ENCODE results near the gene STAT2. TPM values are rescaled to one million over a fixed set of nuclear protein-coding genes. Genes with fewer than 3 reads are reported as not detected.
"Not testable (repeated sequence)": the region's sequence is repeated elsewhere in the genome, so short reads cannot be mapped to it uniquely, and the experiment has no call there.

The STAT2 gene
- 7.3 TPM for polyA plus RNA-seq (2012; ENCODE audit: insufficient read depth, insufficient read length, low read depth)

DNA sequence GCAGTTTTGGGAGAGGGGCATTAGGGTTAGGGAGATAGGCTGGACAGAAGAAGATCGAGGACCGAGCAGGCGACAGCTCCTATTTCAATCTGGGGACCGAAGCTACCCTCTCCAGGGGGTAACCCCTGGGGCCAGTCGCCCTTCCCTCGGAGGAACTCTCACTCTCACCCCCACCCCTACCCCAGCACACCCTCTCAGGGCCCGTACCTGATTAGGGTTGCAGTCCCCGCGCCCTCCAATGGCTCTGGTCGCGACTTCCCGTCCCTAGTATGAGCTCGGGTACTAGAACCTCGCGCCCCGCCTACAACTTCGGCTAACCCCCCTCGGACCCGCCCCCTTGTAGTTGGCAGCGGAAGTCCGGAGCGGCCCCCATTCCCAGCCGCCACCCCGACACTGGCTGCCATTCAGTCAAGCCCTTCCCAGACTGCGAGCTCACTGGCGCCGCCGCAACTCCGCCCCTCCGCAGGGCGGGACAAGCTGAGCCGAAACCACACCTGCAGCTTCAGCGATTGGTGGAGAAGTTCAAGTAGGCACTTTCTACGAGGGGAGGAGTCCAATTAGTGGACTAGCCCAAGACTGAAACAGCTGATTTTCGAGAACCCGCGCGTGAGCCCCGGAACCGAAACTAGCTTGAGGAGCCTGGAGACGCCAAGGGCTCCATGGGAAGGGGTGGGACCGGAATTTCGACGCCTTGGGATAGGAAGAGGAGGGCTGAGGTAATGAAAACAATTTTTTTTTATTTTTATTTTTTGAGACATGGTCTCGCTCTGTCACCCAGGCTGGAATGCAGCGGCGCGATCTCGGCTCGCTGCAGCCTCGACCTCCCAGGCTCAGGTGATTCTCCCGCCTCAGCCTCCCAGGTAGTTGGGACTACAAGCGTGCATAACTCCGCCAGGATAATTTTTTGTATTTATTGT lies at the start of gene STAT2:
Gene STAT2 (minus strand): TSS at position 257 of the 917 bp plus-strand sequence. CDS start 3,536 bp downstream, outside the sequence.
- Histone ChIP-seq H3K36me3 (no peaks in the 10 kb centered on the region), H3K4me1 (no peaks in the 10 kb centered on the region), H3K27me3 (no peaks in the 10 kb centered on the region), H3K9me3 (no peaks in the 10 kb centered on the region), H3K4me3 (ENCODE audit: low read depth, low read length) (peak within 1 kb of the TSS; percentile 86)
- TF ChIP-seq, protein P1, sequence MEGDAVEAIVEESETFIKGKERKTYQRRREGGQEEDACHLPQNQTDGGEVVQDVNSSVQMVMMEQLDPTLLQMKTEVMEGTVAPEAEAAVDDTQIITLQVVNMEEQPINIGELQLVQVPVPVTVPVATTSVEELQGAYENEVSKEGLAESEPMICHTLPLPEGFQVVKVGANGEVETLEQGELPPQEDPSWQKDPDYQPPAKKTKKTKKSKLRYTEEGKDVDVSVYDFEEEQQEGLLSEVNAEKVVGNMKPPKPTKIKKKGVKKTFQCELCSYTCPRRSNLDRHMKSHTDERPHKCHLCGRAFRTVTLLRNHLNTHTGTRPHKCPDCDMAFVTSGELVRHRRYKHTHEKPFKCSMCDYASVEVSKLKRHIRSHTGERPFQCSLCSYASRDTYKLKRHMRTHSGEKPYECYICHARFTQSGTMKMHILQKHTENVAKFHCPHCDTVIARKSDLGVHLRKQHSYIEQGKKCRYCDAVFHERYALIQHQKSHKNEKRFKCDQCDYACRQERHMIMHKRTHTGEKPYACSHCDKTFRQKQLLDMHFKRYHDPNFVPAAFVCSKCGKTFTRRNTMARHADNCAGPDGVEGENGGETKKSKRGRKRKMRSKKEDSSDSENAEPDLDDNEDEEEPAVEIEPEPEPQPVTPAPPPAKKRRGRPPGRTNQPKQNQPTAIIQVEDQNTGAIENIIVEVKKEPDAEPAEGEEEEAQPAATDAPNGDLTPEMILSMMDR (IDR thresholded peaks at IDR 0.05; ENCODE audit: low read depth, low read length) = no peak
- DNase-seq = peak; percentile 99

DNA sequence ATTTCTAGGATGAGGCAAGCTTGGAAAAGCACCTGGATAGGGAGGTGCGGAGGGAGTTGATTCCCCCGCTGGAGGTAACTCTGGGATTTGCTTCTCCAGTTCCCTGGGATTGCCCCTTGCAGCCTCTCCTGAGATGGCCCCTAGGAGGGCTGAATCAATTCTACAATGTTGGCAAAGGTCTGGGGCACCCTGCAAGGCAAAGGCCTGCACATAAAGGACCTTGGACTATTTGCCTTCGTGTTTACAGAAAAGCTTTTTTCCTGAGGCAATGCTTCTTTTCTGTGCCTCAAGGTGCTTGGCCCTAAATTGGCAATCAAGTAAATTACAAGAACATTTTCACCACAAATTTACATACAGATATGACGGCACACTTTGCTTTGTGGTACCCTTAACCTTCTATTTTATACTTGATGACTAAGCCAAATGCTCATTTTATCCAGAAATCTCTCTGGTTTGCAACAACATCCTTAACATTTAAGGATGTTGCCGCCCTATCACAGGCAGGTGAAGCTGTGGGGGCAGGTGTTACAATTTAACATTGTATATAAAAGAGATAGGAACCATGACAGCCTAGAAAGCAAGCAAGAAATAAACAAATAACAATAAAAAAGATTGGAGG lies 49.0 kb upstream of the STAT2 start:
- TF ChIP-seq, protein P1 (IDR thresholded peaks at IDR 0.05; ENCODE audit: low read depth, low read length) = no peak
- no peaks in the 10 kb centered on the region for H3K9me3 ChIP-seq
- no peak overlapping the region for H3K4me3 ChIP-seq (ENCODE audit: low read depth, low read length)
- H3K27me3 ChIP-seq = no peaks in the 10 kb centered on the region
- H3K36me3 ChIP-seq = no peaks in the 10 kb centered on the region
- DNase-seq = no peak
- H3K4me1 ChIP-seq = no peaks in the 10 kb centered on the region

DNA sequence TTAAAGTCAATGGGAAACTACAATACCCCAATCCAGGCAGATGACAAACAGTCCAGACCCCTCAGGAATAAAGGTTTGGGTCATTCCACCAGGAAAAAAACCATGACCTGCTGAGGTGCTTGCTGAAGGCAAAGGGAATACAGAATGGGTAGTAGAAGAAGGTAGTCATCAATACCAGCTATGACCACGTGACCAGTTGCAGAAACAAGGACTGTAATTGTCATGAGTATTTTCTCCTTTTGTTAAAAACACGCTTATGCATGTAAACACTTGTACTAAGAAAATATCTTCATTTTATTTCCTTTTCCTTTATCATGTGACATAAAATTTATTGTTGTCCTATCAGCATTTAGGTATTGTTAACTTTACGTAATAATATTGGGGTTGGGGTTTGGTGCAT lies 44.3 kb upstream of the STAT2 start:
- DNase-seq; H3K27me3 ChIP-seq; H3K4me3 ChIP-seq (ENCODE audit: low read depth, low read length); H3K36me3 ChIP-seq; H3K4me1 ChIP-seq; H3K9me3 ChIP-seq: not testable (repeated sequence)

DNA sequence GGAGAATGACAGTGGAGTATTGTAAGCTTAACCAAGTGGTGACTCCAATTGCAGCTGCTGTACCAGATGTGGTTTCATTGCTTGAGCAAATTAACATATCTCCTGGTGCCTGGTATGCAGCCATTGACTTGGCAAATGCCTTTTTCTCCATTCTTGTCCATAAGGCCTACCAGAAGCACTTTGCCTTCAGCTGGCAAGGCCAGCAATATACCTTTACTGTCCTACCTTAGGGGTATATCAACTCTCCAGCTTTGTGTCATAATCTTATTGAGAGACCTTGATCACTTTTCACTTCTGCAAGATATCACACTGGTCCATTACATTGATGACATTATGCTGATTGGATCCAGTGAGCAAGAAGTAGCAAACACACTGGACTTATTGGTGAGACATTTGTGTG lies 41.7 kb upstream of the STAT2 start:
- not testable (repeated sequence) for H3K36me3 ChIP-seq; H3K4me3 ChIP-seq (ENCODE audit: low read depth, low read length); H3K27me3 ChIP-seq; H3K9me3 ChIP-seq; DNase-seq; H3K4me1 ChIP-seq

DNA sequence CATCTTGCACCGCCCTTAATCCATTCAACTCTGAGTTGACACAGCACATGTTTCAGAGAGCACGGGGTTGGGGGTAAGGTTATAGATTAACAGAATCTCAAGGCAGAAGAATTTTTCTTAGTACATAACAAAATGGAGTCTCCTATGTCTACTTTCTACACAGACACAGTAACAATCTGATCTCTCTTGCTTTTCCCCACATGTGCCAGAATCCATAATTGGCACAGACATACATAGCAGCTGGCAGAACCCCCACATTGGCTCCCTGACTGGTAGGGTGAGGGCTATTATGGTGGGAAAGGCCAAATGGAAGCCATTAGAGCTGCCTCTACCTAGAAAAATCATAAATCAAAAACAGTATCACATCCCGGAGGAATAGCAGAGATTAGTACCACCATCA lies 41.2 kb upstream of the STAT2 start:
- H3K4me1 ChIP-seq; H3K4me3 ChIP-seq (ENCODE audit: low read depth, low read length); H3K9me3 ChIP-seq; H3K36me3 ChIP-seq; DNase-seq; H3K27me3 ChIP-seq: not testable (repeated sequence)

DNA sequence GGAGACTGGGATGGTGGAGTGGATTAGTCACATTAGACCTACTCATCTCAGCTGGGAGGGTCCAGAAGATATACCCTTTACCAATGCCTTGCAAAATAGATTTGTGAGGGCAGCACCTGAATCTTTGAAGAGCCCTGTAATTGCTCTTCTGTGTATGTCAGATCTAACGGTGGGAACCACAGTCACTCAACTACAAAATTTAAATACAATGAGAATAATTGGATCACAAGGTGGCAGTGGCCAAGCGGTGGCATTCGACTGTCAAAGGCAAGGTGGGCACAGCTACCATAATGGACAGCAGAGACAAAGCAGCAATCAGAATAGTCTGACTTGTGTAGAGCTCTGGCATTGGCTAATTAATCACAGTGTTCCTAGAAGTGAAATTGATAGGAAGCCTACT lies 39.6 kb upstream of the STAT2 start:
- H3K36me3 ChIP-seq; H3K4me1 ChIP-seq; H3K27me3 ChIP-seq; H3K4me3 ChIP-seq (ENCODE audit: low read depth, low read length); DNase-seq; H3K9me3 ChIP-seq: not testable (repeated sequence)

DNA sequence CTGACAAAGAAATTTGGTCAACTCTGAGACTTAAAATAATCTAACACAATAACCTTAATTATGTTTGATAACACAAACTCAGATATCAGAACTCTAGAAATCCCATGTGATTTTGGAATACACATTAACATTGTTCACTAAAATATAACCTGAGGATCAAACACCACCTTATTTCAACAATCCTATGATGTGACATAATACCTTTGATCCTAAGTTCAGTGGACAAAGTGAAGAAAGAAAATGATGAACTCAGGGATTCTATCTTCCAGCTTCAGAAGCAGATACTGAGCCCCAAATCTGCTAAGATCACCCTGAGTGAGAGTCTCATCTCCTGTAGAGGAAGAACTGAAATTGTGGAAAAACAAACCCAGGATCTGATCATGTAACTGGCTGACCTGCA lies 38.4 kb upstream of the STAT2 start:
- Histone ChIP-seq H3K4me3 (ENCODE audit: low read depth, low read length) (no peak overlapping the region), H3K27me3 (no peaks in the 10 kb centered on the region), H3K9me3 (no peaks in the 10 kb centered on the region), H3K4me1 (no peaks in the 10 kb centered on the region), H3K36me3 (no peaks in the 10 kb centered on the region)
- DNase-seq = no peak
- TF ChIP-seq, protein P1 (IDR thresholded peaks at IDR 0.05; ENCODE audit: low read depth, low read length) = no peak

DNA sequence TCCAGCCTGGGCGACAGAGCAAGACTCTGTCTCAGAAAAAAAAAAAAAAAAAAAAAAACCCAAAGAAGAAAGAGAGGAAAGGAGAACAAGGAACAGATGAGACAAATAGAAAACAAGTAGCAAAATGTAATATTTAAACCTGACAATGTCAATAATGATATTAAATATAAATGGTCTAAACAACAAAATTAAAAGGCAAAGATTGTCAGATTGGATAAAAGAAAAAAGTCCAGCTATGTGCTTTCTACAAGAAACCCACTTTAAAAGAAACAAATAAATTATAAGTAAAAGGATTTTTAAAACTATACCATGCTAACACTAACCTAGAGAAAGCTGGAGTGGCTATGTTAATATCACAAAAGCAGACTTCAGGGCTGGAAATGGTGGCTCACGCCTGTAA lies 32.4 kb upstream of the STAT2 start:
- no peak for DNase-seq
- H3K4me3 ChIP-seq (ENCODE audit: low read depth, low read length) = no peak overlapping the region
- H3K4me1 ChIP-seq = no peaks in the 10 kb centered on the region
- H3K27me3 ChIP-seq = no peaks in the 10 kb centered on the region
- no peaks in the 10 kb centered on the region for H3K9me3 ChIP-seq
- TF ChIP-seq, protein P1 (IDR thresholded peaks at IDR 0.05; ENCODE audit: low read depth, low read length) = no peak
- no peaks in the 10 kb centered on the region for H3K36me3 ChIP-seq

Measured in BE2C (cell line).